SK-N-SH (cell line): ENCODE measurements around the gene SYTL5. TPM values are rescaled to one million over a fixed set of nuclear protein-coding genes. Genes with fewer than 3 reads are reported as not detected.

Experiments used
- CTCF ChIA-PET: fragments of 300-600, 350-600 bp; formaldehyde crosslinking; extraction: SDS; loops from one replicate; lab custom pipeline; 2021; lab: Yijun Ruan, JAX
- POLR2A ChIA-PET: fragments of 350-600 bp; sonication (Branson Sonifier 250); formaldehyde crosslinking; extraction: SDS; loops from one replicate; lab custom pipeline; 2020; ENCODE audit warnings: antibody characterized with exemption, inconsistent platforms; lab: Yijun Ruan, JAX
- DNase-seq: peaks from one replicate; pipeline ENCODE4 v3.0.0; 2012
- H2AFZ ChIP-seq: fragments of 200-600 bp; sonication (generic); 2 replicates; pipeline ENCODE4 v1.8.1; 2016; ENCODE audit warnings: antibody characterized with exemption, mild to moderate bottlenecking, low read depth
- H3F3A ChIP-seq: fragments of 200-600 bp; sonication (generic); replicated peaks from 2 replicates; pipeline ENCODE3; 2016; ENCODE audit warnings: antibody characterized with exemption, mild to moderate bottlenecking; ENCODE audit not compliant: insufficient read depth
- H3K27ac ChIP-seq, 2 experiments: fragments of 200-500 bp in 1 of 2; fragments of 200-600 bp in 1 of 2; sonication (Bioruptor generic) in 1 of 2; sonication (generic), shearing (Covaris generic) in 1 of 2; 2 replicates each; pipeline versions ENCODE4 v1.5.1 to v1.6.1; 2014 to 2016; ENCODE audit warnings: low read depth in 2 of 2, inconsistent platforms in 1 of 2, low read length in 1 of 2, mild to moderate bottlenecking in 1 of 2, mixed read lengths in 1 of 2
- H3K27me3 ChIP-seq: fragments of 200-600 bp; sonication (generic), shearing (Covaris generic); 2 replicates; pipeline ENCODE4 v1.6.1; 2016; ENCODE audit warnings: mixed run types; ENCODE audit not compliant: insufficient read depth
- H3K36me3 ChIP-seq, 2 experiments: fragments of 200-500 bp in 1 of 2; fragments of 200-600 bp in 1 of 2; sonication (Bioruptor generic) in 1 of 2; sonication (generic) in 1 of 2; replicated peaks in 1 of 2; 2 replicates each; pipeline versions ENCODE3 to v1.5.1; 2014 to 2016; ENCODE audit warnings: low read length in 1 of 2, mild to moderate bottlenecking in 1 of 2; ENCODE audit not compliant: insufficient read depth in 2 of 2, control insufficient read depth in 1 of 2
- H3K4me1 ChIP-seq, 2 experiments: fragments of 200-500 bp in 1 of 2; fragments of 200-600 bp in 1 of 2; sonication (Bioruptor generic) in 1 of 2; sonication (generic), shearing (Covaris generic) in 1 of 2; 2 replicates each; pipeline versions ENCODE4 v1.5.1 to v1.6.1; 2014 to 2016; ENCODE audit warnings: low read depth in 1 of 2, low read length in 1 of 2, mixed run types in 1 of 2; ENCODE audit not compliant: insufficient read depth in 2 of 2, control insufficient read depth in 1 of 2
- H3K4me2 ChIP-seq: fragments of 200-600 bp; sonication (generic), shearing (Covaris generic); 2 replicates; pipeline ENCODE4 v1.6.1; 2017; ENCODE audit warnings: mixed run types
- H3K4me3 ChIP-seq, 2 experiments: fragments of 200-500 bp in 1 of 2; fragments of 200-600 bp in 1 of 2; sonication (Bioruptor generic) in 1 of 2; sonication (generic), shearing (Covaris generic) in 1 of 2; 2 replicates each; pipeline versions ENCODE4 v1.5.1 to v1.8.1; 2014 to 2016; ENCODE audit warnings: low read depth in 2 of 2, inconsistent platforms in 1 of 2, low read length in 1 of 2, mild to moderate bottlenecking in 1 of 2, mixed read lengths in 1 of 2, moderate library complexity in 1 of 2
- H3K79me2 ChIP-seq: fragments of 200-600 bp; sonication (generic); 2 replicates; pipeline ENCODE4 v1.8.1; 2017; ENCODE audit warnings: mild to moderate bottlenecking; ENCODE audit not compliant: insufficient read depth
- H3K9ac ChIP-seq: fragments of 200-600 bp; sonication (generic); 2 replicates; pipeline ENCODE4 v1.6.1; 2017; ENCODE audit warnings: mixed run types
- H3K9me2 ChIP-seq: fragments of 200-600 bp; sonication (generic); 2 replicates; pipeline ENCODE4 v1.6.1; 2017; ENCODE audit warnings: mixed run types
- H3K9me3 ChIP-seq: fragments of 200-600 bp; sonication (generic); 2 replicates; pipeline ENCODE4 v1.6.1; 2017; ENCODE audit warnings: mixed run types, mild to moderate bottlenecking, moderate library complexity
- H4K20me1 ChIP-seq: fragments of 200-600 bp; sonication (generic); 2 replicates; pipeline ENCODE4 v1.6.1; 2017; ENCODE audit warnings: mild to moderate bottlenecking, mixed run types; ENCODE audit not compliant: insufficient read depth
- EZH2phosphoT487 ChIP-seq: fragments of 200-600 bp; sonication (generic); IDR thresholded peaks from 2 replicates; pipeline ENCODE4 v1.6.1; 2017; ENCODE audit warnings: low read depth, mixed run types, mild to moderate bottlenecking, antibody characterized with exemption, moderate library complexity, borderline replicate concordance
- GABPA ChIP-seq: IDR thresholded peaks from 2 replicates; pipeline ENCODE4 v1.4.0; 2012; ENCODE audit warnings: low read depth, mild to moderate bottlenecking
- MEF2A ChIP-seq: IDR thresholded peaks from 2 replicates; pipeline ENCODE4 v1.4.0; 2012; ENCODE audit warnings: low read depth, borderline replicate concordance
- MXI1 ChIP-seq: IDR thresholded peaks from 2 replicates; pipeline ENCODE4 v1.6.1; 2012; ENCODE audit warnings: mild to moderate bottlenecking, low read depth, low read length, improper control_type of control experiment
- NFIC ChIP-seq: IDR thresholded peaks from 2 replicates; pipeline ENCODE4 v1.4.0; 2012; ENCODE audit warnings: borderline replicate concordance
- POLR2AphosphoS5 ChIP-seq: IDR thresholded peaks from 2 replicates; pipeline ENCODE4 v1.6.1; 2012; ENCODE audit warnings: low read depth, low read length
- RCOR1 ChIP-seq: fragments of 150-350 bp; IDR thresholded peaks from 2 replicates; pipeline ENCODE4 v1.6.1; 2017; ENCODE audit warnings: antibody characterized with exemption, low read length
- SMC3 ChIP-seq: IDR thresholded peaks from 2 replicates; pipeline ENCODE4 v1.6.1; 2012; ENCODE audit warnings: low read depth, low read length, improper control_type of control experiment
- TCF12 ChIP-seq: IDR thresholded peaks from 2 replicates; pipeline ENCODE4 v1.4.0; 2012
- TEAD4 ChIP-seq: IDR thresholded peaks from 2 replicates; pipeline ENCODE4 v1.4.0; 2012; ENCODE audit warnings: mild to moderate bottlenecking, borderline replicate concordance; ENCODE audit not compliant: insufficient read depth
- USF1 ChIP-seq: IDR thresholded peaks from 2 replicates; pipeline ENCODE4 v1.4.0; 2012; ENCODE audit warnings: low read depth, borderline replicate concordance
- WGBS: methylation state at CpG from one replicate; pipeline ENCODE4 v1.1.6; 2017; ENCODE audit warnings: low lambda C conversion rate; 5-methylcytosine and 5-hydroxymethylcytosine counted together
- polyA plus RNA-seq, 3 experiments: library from polyadenylated mRNA; depleted of rRNA; stranded (reverse); fragments of >200 nt; gene quantifications; 2 replicates each; pipeline ENCODE4 v1.2.3, GENCODE V29; 2012
- TF ChIP-seq, protein P1 (sequence below): IDR thresholded peaks from 2 replicates; pipeline ENCODE4 v1.4.0; 2012; ENCODE audit warnings: low read depth
- TF ChIP-seq, protein P2 (sequence below): fragments of 150-350 bp; IDR thresholded peaks from 2 replicates; pipeline ENCODE4 v1.6.1; 2017; ENCODE audit warnings: antibody characterized with exemption, low read length, low read depth, borderline replicate concordance
- TF ChIP-seq, protein P3 (sequence below): IDR thresholded peaks from 2 replicates; pipeline ENCODE4 v1.4.0; 2012; ENCODE audit warnings: low read depth, borderline replicate concordance

Gene SYTL5
- polyA plus RNA-seq, 1 of the 3 experiments (the other 2 are of a cell fraction) = 0.74 TPM

- Histone ChIP-seq H2AFZ (no peak overlapping the region), H3K36me3 (no peaks in the 10 kb centered on the region), H3K4me2 (no peak overlapping the region), H3K9ac (no peak overlapping the region), H3K27ac (no peak overlapping the region), H3K79me2 (no peaks in the 10 kb centered on the region), H3K9me3 (no peaks in the 10 kb centered on the region), H3K4me3 (no peak overlapping the region), H4K20me1 (no peaks in the 10 kb centered on the region), H3K4me1 (no peaks in the 10 kb centered on the region), H3F3A (no peaks in the 10 kb centered on the region), H3K9me2 (no peaks in the 10 kb centered on the region), H3K27me3 (no peaks in the 10 kb centered on the region)
- POLR2A ChIA-PET = no interaction called here
- no peak for DNase-seq
- CTCF ChIA-PET = interaction anchor here (1.7 kb wide), 1 partner anchor 17 kb away, joined by 5 read pairs; no protein-coding TSS in a partner anchor
- 23% methylated on average over 4 of the region's 4 CpGs for WGBS
- TF ChIP-seq MEF2A (no peak), NFIC (no peak), USF1 (no peak), TCF12 (no peak), MXI1 (no peak), SMC3 (no peak), RCOR1 (no peak), GABPA (no peak), EZH2phosphoT487 (no peak), POLR2AphosphoS5 (no peak), TEAD4 (no peak)
- TF ChIP-seq, protein P1, sequence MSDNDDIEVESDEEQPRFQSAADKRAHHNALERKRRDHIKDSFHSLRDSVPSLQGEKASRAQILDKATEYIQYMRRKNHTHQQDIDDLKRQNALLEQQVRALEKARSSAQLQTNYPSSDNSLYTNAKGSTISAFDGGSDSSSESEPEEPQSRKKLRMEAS = no peak
- TF ChIP-seq, protein P2, sequence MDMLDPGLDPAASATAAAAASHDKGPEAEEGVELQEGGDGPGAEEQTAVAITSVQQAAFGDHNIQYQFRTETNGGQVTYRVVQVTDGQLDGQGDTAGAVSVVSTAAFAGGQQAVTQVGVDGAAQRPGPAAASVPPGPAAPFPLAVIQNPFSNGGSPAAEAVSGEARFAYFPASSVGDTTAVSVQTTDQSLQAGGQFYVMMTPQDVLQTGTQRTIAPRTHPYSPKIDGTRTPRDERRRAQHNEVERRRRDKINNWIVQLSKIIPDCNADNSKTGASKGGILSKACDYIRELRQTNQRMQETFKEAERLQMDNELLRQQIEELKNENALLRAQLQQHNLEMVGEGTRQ = no peak
- TF ChIP-seq, protein P3, sequence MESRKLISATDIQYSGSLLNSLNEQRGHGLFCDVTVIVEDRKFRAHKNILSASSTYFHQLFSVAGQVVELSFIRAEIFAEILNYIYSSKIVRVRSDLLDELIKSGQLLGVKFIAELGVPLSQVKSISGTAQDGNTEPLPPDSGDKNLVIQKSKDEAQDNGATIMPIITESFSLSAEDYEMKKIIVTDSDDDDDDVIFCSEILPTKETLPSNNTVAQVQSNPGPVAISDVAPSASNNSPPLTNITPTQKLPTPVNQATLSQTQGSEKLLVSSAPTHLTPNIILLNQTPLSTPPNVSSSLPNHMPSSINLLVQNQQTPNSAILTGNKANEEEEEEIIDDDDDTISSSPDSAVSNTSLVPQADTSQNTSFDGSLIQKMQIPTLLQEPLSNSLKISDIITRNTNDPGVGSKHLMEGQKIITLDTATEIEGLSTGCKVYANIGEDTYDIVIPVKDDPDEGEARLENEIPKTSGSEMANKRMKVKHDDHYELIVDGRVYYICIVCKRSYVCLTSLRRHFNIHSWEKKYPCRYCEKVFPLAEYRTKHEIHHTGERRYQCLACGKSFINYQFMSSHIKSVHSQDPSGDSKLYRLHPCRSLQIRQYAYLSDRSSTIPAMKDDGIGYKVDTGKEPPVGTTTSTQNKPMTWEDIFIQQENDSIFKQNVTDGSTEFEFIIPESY = no peak
Measured at GRCh38 chrX:38086451-38087215, 80.3 kb downstream of the SYTL5 start.
